HFF-Myc (cell line): ENCODE measurements around the gene CHAF1A.

Source experiments
- DNase-seq: peaks from one replicate; pipeline ENCODE4 v3.0.0-alpha.2; 2011; ENCODE audit warnings: low read depth; ENCODE audit errors: extremely low read depth
- H3K4me3 ChIP-seq: replicated peaks from 2 replicates; pipeline ENCODE4 v1.5.1; 2011; ENCODE audit warnings: low read depth, mild to moderate bottlenecking, control low read depth, low read length
- TF ChIP-seq, protein P1 (sequence below): IDR thresholded peaks from 2 replicates; pipeline ENCODE4 v1.5.1; 2012; ENCODE audit warnings: mild to moderate bottlenecking, low read depth, low read length, control low read depth; ENCODE audit errors: missing control alignments

CHAF1A gene

DNA sequence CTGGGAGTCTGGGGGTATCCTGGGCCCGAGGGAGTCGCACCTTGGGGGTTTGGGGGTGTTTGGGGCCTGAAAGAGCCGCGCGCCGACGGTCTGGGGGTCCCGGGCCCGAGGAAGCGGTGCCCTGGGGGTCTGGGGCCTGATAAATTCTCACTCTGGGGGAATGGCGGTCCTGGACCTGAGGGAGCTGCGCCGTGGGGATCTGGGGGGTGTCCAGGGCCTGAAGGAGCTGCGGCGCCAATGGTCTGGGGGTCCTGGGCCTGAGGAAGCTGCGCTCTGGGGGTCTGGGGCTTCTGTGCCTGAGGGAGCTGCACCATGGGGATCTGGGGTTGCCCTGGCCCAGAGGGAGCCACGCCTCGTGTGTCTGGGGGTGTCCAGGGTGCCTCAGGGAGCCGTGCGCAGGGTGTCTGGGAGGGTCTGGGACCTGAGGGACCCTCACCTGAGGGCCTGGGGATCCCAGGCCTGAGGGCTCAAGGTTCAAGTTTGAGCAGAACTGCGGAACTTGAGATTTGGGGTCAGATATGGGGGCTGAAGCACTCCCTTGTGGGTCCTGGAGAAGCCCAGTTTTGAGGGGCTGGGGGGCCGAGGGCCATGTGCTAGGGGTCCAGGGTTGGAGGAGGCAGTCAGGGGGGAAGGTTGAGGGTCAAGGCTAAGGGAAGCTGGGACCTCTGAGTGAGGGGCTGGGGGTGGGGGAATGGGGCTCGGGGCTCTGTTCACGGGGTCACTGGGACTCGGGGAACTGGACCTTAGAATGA, 70.7 kb downstream of the CHAF1A start:
- DNase-seq = no peak
- H3K4me3 ChIP-seq = peak overlapping the region; percentile 91
- TF ChIP-seq, protein P1, sequence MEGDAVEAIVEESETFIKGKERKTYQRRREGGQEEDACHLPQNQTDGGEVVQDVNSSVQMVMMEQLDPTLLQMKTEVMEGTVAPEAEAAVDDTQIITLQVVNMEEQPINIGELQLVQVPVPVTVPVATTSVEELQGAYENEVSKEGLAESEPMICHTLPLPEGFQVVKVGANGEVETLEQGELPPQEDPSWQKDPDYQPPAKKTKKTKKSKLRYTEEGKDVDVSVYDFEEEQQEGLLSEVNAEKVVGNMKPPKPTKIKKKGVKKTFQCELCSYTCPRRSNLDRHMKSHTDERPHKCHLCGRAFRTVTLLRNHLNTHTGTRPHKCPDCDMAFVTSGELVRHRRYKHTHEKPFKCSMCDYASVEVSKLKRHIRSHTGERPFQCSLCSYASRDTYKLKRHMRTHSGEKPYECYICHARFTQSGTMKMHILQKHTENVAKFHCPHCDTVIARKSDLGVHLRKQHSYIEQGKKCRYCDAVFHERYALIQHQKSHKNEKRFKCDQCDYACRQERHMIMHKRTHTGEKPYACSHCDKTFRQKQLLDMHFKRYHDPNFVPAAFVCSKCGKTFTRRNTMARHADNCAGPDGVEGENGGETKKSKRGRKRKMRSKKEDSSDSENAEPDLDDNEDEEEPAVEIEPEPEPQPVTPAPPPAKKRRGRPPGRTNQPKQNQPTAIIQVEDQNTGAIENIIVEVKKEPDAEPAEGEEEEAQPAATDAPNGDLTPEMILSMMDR = no peak

DNA sequence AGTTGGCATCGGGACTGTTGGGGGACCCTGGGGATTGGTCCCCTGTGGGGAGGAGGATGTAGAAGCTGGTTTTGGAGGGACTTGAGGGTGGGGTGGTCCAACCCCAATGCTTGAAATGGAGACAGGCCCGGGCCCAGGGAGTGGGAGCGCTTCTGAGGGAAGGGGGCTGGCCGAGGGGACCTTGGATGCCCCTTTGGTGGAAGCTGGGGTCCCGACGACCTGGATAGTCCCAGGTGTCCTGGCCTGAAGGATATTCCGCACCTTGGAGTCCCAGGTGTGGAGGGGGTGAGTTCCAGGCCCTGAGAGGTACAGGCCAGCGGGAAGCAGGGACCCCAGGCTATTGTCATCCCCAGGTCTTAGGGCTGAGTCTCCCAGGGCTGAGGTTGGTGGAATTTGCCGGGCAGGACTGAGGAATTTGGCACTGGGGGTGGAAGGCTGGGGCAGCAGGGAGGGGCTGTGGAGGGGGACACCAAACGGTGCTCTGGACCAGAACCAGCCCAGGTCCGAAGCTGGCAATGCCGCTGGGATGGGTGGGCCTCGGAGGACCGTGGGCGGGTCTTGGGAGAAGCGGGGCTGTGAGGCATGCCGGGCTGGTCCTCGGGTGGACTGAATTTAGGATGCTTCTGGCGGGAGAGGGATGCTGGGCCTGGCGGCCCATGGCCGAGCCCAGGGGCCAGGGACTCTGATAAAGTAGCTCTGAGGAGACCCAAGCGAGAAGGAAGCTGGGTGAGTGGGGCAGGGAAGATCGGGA, 71.5 kb downstream of the CHAF1A start:
- peak overlapping the region; percentile 91 for H3K4me3 ChIP-seq
- TF ChIP-seq, protein P1 = no peak
- no peak for DNase-seq

DNA sequence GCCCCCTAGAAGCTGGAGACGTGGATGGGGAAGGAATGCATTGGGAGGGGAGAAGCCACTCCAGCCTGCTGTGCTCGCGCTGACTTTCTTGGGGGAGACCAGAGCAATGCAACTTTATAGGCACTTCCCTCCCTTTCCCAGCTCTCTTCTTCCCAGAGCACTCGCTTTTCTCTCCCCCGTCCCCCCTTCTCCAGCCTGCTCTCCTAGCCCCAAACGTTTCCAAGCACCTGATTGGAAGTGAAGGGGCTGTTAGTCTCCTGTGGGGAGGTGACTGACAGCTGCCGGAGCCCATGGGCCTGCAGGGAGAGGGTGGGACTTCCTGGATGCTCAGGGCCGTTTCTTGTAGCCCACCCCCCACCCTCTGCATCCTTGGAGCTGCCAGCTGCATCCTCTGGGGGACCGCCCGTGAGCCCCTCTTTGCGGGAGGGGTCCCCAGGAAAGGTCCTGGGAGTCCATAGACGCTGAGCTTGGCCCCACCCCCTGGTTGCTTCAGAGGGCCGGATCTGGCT, 72.1 kb downstream of the CHAF1A start:
- H3K4me3 ChIP-seq = peak overlapping the region; percentile 91
- no peak for DNase-seq
- TF ChIP-seq, protein P1 = no peak

DNA sequence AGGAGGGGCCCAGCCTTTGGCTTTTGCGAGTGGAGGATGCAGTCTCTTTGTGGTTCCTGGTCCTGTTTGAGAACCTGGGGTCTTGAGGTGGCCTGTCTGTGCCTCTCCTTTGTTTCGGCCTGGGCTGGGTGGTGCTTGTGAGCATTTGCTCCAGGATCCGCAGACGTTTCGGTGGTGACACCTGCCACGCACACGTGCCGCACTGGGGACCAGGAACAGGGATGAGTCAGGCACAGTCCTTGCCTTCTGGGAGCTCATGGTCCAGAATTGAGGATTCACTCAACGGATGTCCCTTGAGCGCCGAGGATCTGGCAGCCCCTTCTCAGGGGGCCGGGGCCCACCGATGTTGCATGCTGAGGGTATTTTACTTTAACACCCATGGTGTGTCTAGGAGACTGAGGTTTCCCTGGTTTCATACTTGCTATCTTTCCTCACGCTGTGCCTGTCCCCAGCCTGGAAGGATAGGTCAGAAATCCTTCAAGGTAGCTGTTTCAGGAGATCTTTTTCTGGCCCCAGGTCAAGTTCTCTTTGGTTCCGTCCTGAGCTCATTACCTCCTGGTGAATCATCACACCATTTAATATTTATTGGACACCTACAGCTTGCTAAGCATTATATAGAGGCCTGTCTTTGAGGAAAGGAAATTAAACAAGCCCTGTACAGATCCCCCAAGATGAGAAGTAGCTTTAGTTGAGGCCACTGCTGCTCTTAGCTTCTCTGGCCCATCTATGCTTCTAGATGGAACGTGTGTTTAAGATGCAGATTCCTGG, 74.8 kb downstream of the CHAF1A start:
- no peak for DNase-seq
- TF ChIP-seq, protein P1 = no peak
- H3K4me3 ChIP-seq = no peak overlapping the region

DNA sequence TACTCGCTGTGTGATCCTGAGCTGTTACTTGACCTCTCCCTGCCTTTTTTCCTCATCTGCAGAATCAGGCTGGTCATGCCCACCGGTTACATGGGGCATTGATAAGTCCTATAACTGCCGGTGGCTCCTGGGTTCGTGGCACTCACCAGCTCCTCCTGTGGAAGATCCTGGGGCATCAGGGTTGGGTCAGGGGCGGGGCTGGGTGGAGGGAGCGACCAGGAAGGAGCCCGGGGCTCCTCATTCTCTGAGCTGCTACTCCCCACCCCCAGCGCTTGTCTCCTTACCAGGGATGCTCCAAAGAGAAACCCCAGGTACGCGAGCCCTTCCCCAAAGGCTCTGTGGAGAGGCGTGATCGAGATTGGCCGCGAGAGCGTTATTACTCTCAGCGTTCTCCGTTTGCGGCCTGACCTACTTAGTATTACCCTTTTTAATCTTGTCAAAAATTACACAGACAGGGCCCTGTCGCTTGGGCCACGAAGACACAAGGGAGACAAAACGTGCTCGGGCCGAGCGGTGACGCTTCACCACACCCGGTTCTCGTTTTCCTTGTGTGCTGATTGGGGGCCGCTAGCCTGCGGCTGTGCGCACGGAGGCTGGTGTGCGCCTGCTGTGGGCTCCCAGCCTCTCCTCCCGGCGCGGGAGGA, 80.4 kb downstream of the CHAF1A start:
- TF ChIP-seq, protein P1 = no peak
- H3K4me3 ChIP-seq = no peak overlapping the region
- DNase-seq = no peak

DNA sequence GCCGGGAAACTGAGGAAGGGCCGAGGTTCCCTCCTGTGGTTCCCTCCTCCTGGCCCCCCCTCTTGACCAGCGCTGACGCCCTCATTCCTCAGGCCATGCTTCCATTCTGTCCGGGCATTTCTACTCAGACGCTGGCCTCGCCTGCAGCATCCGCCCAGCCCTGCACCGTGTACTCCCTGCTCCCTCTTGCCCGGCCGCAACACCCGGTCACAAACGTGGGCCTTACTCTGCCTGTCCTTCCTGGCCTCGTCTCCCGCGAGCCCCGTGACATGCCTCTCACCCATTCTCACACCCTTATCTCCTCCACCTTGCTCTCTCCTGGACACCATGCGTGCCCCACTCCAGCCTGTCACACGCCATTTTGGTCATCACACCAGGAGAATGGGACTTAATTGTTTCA, 80.9 kb downstream of the CHAF1A start:
- DNase-seq = no peak
- TF ChIP-seq, protein P1 = no peak
- H3K4me3 ChIP-seq = no peak overlapping the region
